Parathyroid adenoma (tissue), 2 donors: ENCODE measurements around the gene MKKS.

Experiments
- H2AFZ ChIP-seq: fragments of 300-600 bp; sonication (generic); one replicate; pipeline ENCODE4 v1.7.0; 2017; ENCODE audit warnings: antibody characterized with exemption, mild to moderate bottlenecking
- H3K27ac ChIP-seq: fragments of 300-600 bp; sonication (generic); one replicate; pipeline ENCODE4 v1.7.0; 2017
- H3K27me3 ChIP-seq: fragments of 300-600 bp; sonication (generic); one replicate; pipeline ENCODE4 v1.7.0; 2017; ENCODE audit warnings: low read length; ENCODE audit not compliant: control insufficient read depth, insufficient read depth
- H3K36me3 ChIP-seq: fragments of 300-600 bp; sonication (generic); one replicate; pipeline ENCODE4 v1.7.0; 2017; ENCODE audit warnings: low read length; ENCODE audit not compliant: control insufficient read depth, insufficient read depth
- H3K4me1 ChIP-seq: fragments of 300-600 bp; sonication (generic); one replicate; pipeline ENCODE4 v1.7.0; 2017; ENCODE audit warnings: control low read depth
- H3K4me2 ChIP-seq: fragments of 300-600 bp; sonication (generic); one replicate; pipeline ENCODE4 v1.7.0; 2017; ENCODE audit warnings: low read length
- H3K4me3 ChIP-seq: fragments of 300-600 bp; sonication (generic); one replicate; pipeline ENCODE4 v1.7.0; 2017; ENCODE audit warnings: low read depth, low read length
- H3K79me2 ChIP-seq: fragments of 300-600 bp; sonication (generic); one replicate; pipeline ENCODE4 v1.7.0; 2017; ENCODE audit warnings: control low read depth
- H3K9ac ChIP-seq: fragments of 300-600 bp; sonication (generic); one replicate; pipeline ENCODE4 v1.7.0; 2017; ENCODE audit warnings: mild to moderate bottlenecking
- H3K9me3 ChIP-seq: fragments of 300-600 bp; sonication (generic); one replicate; pipeline ENCODE4 v1.7.0; 2017; ENCODE audit warnings: low read length; ENCODE audit not compliant: control insufficient read depth
- CTCF ChIP-seq: fragments of 300-600 bp; sonication (generic); IDR thresholded peaks from one replicate; pipeline ENCODE4 v1.7.0; 2017; ENCODE audit warnings: antibody characterized with exemption, mild to moderate bottlenecking
- donor health status: primary hyperparathyroidism.

Gene MKKS

GRCh38 chr20:10469599-10469998 lies 35.6 kb upstream of the MKKS start:
- H3K4me1 ChIP-seq = no peaks in the 10 kb centered on the region
- no peaks in the 10 kb centered on the region for H3K27me3 ChIP-seq
- H3K4me2 ChIP-seq = no peak overlapping the region
- TF ChIP-seq CTCF = peak; percentile 38
- no peak overlapping the region for H3K4me3 ChIP-seq
- H3K79me2 ChIP-seq = peaks cover 9% of the 10 kb centered on the region
- H3K9ac ChIP-seq = no peak overlapping the region
- H3K27ac ChIP-seq = no peak overlapping the region
- H2AFZ ChIP-seq = no peak overlapping the region
- H3K36me3 ChIP-seq = no peaks in the 10 kb centered on the region
- H3K9me3 ChIP-seq = no peaks in the 10 kb centered on the region

GRCh38 chr20:10469056-10469455 lies 35.0 kb upstream of the MKKS start:
- H3K27ac ChIP-seq = no peak overlapping the region
- no peaks in the 10 kb centered on the region for H3K27me3 ChIP-seq
- H2AFZ ChIP-seq = no peak overlapping the region
- no peak for TF ChIP-seq CTCF
- H3K4me3 ChIP-seq = no peak overlapping the region
- no peaks in the 10 kb centered on the region for H3K9me3 ChIP-seq
- H3K4me2 ChIP-seq = no peak overlapping the region
- H3K4me1 ChIP-seq = no peaks in the 10 kb centered on the region
- H3K36me3 ChIP-seq = no peaks in the 10 kb centered on the region
- H3K9ac ChIP-seq = no peak overlapping the region
- peaks cover 7% of the 10 kb centered on the region for H3K79me2 ChIP-seq

- Histone ChIP-seq H3K4me2 (no peak overlapping the region), H3K27ac (no peak overlapping the region), H2AFZ (no peak overlapping the region), H3K9ac (no peak overlapping the region), H3K4me1 (no peaks in the 10 kb centered on the region), H3K36me3 (no peaks in the 10 kb centered on the region), H3K4me3 (no peak overlapping the region), H3K79me2 (peaks cover 10% of the 10 kb centered on the region), H3K9me3 (no peaks in the 10 kb centered on the region), H3K27me3 (no peaks in the 10 kb centered on the region)
- no peak for TF ChIP-seq CTCF
Observed at GRCh38 chr20:10468340-10468845, 34.4 kb upstream of the MKKS start.

- Histone ChIP-seq H3K27ac (no peak overlapping the region), H2AFZ (no peak overlapping the region), H3K9ac (no peak overlapping the region), H3K4me2 (no peak overlapping the region), H3K9me3 (no peaks in the 10 kb centered on the region), H3K4me1 (no peaks in the 10 kb centered on the region), H3K4me3 (no peak overlapping the region), H3K36me3 (no peaks in the 10 kb centered on the region), H3K79me2 (peaks cover 12% of the 10 kb centered on the region), H3K27me3 (no peaks in the 10 kb centered on the region)
- TF ChIP-seq CTCF = no peak
Observed at GRCh38 chr20:10467681-10468339, 33.8 kb upstream of the MKKS start.

- Histone ChIP-seq H3K4me1 (no peaks in the 10 kb centered on the region), H3K4me2 (no peak overlapping the region), H3K27ac (no peak overlapping the region)
Observed at GRCh38 chr20:10466855-10467254, 32.8 kb upstream of the MKKS start.

More at GRCh38 chr20:10466855-10467254, 32.8 kb upstream of the MKKS start:
- Histone ChIP-seq H3K4me3 (no peak overlapping the region), H3K9me3 (no peaks in the 10 kb centered on the region), H3K9ac (no peak overlapping the region), H2AFZ (no peak overlapping the region), H3K79me2 (peaks cover 12% of the 10 kb centered on the region), H3K36me3 (no peaks in the 10 kb centered on the region), H3K27me3 (no peaks in the 10 kb centered on the region)
- TF ChIP-seq CTCF = no peak
